GM19043 (cell line): ENCODE data around the gene DLX2.
A peak's percentile ranks its signal among the peaks of the same experiment; 100 is the strongest.
"Not testable (repeated sequence)": the region's sequence is repeated elsewhere in the genome, so short reads cannot be mapped to it uniquely, and the experiment has no call there.

Experiments
- ATAC-seq: cut with Tn5 transposase; IDR thresholded peaks from one replicate; pipeline ENCODE4 v1.9.1; 2021; ENCODE audit warnings: low read depth; ENCODE audit not compliant: unreplicated experiment

The DLX2 gene

DNA sequence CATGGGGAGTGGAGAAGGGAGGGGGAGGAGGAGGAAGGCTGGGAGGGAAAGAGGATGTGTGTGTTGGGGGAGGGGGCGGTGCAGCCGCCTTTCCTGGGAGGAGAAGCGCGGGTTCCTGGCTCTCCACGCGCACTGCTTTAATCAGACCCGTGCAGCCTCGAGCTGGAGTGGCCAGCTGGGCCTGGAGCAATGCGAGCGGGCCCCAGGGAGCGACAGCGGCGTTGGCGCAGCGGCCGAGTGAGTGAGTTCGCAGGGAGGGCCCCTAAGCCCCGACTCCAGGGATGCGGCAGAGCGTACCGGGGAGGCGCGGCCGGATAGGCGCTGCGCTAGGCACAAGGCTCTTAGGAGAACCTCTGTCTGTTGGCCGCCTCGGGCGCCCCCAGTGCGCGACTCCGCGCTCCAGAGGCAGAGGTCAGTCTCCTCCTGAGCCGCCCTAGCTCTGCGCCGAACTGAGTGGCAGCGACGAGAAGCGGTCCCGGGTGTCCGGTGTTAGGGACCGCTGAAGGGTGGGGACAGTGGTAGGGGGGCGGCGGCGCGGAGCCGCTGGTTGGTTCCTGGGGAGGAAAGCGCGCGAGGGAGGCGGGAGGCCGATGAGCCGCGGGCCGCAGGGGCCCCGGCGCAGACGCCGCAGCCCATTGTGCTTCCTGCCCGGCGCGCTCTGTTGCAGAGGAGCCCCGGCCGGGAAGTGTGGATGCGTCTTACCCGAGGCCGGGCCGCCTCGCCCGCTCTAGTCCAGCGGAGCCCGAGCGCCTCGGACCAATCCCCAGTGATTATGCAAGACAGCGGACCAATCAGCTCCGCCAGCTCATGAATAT, 17.8 kb downstream of the DLX2 start:
- ATAC-seq, result peak; percentile 82

DNA sequence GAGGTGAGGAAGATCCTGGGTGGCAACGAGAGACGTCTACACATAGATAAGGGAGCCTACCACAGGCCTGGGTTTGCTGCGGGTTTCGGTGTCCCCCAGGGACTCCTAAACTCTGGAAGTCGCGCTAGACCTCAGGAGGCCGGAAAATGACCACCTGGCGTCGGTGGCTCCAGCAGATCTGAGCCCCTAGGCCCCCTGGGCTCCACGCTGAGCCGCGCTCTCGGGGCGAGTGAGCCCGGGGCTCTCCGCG, 18.4 kb downstream of the DLX2 start:
- ATAC-seq, result no peak

DNA sequence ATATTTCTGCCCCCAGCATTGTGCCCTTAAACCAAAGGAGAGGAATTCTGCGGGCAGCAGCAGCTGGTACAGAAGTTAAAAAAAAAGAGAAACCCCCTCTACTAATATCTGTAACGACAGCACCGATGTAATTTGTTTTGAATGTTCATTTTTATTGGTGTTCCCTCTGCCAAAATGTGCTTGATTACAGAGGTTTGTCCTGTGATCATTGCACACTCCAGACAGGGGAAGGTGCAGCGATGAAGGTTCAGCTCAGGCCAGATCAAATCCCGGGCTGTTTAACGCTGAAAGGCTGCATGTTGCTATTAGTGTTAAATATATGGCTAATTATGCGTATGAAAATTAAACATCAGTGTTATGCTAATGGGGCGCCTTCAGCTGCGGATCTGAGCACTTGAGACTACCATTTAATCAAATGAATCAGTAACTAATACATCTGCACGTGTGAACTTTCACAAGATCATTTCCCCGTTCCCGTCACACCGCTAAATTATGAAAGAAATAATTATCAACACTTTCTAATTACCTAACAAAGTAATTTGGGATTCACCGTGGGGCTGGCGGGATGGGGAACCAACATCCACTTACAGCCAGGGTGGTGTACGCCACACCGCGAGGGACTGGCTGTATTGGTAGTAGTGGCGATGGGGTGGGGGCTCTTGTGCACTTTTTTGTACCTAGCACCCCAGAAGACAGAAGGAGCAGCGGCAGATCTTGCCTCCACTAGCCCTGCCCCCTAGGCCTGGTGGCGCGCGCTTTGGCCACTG, 18.9 kb downstream of the DLX2 start:
- ATAC-seq, result no peak

DNA sequence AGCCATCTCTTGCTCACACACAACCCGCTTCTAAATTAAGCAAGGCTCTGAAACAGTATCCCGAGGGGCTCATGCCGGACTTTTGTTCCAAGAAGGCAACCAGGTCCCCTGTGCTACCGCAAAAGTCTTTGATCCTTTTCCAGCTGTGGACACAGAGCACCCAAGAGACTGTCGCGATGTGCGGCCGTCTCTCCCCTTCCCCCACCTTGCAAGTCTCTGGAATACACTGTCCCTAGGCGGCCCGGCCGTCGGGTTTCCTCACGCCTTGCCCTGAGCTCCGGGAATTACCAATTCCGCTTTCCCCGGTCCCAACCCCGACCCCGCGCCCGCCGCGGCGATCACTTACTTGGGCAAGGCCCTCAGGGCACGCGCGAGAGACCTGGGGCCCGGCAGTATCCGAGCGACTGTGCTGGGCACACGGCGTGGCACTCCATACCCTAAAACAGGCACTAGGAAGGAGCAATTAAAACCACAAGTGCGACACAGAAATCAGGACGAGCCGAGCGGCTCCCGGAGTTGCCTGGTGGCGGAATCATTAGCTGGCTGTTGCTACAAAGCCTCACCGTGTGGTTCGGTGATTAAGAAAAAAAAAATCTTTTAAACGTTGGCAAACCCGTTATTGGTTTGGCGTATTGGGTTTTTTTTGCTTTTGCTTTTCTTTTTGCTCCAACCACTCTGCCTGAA, 19.6 kb downstream of the DLX2 start:
- ATAC-seq, result no peak

DNA sequence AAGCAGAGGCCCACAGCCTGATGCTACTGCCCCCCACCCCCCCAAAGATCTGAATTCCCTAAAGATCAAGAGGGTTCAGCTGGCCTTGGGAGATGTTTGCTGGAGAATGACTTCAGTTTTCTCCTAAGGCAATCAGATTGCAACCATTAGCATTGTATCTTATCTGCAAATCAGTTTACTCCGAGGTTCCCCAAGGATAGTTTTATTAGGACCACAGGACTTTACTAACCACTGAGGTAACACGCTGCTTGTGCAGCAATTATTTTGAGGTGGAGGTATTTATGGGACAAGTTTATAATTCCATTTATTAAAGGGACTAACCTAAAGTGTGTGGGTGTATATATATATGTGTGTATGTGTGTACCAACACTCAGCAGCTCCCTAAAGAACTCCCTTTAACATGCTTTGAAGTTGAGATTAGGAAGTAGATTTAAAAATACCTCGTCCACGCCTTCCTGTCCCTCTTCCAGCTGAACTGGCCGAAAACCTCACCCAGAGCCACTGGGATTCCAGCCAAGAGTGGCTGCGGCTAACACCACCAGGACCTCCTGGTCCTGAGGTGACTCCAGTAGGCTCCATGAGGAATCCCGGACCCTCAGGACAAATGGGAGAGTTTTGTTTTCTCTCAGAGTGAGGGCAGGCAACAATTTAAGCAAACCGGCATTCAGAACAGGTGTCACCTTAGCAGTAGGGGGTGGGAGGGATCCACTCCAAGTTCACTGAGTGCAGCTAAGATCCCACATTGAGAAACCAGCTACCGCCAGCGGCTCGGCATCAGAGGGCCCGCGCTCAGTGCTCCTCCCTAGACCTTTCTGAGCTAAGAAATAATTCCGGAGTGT, 20.4 kb downstream of the DLX2 start:
- no peak for ATAC-seq

DNA sequence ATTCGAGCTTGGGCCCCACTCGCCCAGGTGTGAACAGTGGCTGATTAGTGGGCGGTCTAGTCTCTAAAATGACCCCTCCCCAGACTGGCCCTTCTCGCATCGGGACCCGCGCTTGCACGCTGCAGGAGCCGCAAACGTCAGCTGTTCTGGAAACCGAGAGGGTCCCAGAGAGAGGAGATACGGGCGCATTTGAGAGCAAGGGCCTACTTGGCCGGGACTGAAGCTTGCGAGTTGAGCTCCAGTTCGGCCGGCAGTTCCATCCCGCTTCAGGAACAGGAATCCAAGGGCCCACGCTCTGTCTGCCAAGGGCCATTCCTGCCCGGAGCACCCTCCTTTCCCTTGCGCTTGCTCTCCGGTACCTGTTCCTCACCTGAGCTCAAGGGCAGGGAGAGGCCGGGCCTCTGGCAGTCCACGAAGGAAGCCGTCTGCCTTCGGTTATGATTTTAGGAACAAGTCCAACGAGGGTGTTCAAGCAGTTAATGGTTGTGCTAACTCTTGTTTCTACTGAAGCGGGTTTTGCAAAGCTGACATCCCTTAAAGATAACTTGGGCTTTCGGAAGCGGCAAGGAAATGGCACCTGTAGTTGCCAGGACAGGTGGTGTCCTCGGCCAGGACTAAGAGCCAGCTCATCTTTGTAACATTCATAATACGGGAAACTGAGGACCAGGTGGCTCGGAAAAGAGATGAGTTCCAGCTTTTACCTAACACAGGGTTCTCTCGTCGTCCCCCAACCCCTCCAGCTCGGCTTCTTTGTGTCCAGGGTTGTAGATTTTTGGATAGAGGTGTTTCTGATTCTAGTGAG, 21.3 kb downstream of the DLX2 start:
- ATAC-seq, result no peak

DNA sequence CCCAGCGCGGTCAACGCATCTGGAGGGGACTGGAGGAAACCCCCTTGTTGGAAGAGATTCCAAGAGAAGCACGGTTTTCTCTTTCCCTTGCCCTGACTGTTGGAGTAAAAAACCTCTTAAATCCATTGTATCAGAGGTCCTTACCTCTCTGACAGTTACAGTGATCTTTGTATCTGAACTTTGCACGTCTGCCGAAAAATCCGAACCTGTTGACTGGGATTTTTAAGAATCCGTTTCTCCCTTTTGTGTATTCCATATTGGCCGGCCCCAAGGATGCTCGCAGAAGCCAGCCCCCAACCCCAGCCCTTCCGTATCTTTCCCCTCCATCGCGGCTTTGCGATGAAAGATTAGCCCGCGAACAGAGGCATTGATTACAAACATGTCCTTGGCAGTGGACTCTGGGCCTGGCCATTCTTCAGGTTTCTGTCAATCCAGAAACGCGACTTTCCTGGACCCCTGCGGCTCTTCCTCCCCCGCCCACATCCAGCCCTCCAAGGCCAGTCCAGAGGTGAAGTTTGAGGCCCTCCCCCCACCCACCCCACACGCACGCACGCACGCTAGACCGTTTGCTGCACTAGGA, 22.0 kb downstream of the DLX2 start:
- ATAC-seq, result no peak

DNA sequence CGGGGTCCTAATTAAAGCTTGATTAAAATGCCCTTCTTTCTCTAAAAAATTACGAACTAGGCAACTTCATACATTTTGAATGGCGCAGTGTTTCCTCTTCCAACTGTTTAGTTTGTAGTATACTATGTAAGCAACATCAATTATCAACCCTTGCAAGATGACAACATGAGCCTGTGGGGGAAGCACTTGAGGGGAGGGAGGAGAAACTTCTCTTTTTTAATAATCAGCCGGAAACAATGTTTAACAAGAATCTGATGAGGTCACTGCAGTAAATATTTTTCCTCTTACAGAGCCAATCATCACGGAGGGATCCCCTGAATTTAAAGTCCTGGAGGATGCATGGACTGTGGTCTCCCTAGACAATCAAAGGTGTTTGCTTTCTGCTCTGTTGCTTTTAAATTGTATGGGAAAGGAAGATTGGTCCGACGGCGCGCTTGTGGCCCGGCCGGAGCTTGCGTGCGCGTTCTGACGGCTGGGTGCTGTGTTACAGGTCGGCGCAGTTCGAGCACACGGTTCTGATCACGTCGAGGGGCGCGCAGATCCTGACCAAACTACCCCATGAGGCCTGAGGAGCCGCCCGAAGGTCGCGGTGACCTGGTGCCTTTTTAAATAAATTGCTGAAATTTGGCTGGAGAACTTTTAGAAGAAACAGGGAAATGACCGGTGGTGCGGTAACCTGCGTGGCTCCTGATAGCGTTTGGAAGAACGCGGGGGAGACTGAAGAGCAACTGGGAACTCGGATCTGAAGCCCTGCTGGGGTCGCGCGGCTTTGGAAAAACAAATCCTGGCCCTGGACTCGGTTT, 22.7 kb downstream of the DLX2 start:
- no peak for ATAC-seq

DNA sequence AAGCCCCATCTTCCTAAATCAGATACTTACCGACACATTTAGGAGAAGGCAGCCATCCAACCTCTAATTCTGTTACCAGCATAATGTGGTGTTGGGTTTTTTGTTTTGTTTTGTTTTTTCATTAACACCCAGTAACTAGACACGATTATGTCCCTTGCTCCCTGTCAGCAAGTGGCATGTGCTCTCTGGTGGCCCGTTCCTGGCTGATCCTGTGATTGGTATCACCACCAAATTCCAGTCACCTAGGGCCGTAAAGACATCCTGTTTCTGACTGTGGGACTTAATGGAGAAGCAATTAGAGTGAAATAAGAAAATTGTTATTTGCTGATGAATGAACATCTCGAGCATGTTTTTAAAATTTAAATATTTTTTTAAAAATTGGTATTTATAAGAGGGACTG, 23.3 kb downstream of the DLX2 start:
- no peak for ATAC-seq

DNA sequence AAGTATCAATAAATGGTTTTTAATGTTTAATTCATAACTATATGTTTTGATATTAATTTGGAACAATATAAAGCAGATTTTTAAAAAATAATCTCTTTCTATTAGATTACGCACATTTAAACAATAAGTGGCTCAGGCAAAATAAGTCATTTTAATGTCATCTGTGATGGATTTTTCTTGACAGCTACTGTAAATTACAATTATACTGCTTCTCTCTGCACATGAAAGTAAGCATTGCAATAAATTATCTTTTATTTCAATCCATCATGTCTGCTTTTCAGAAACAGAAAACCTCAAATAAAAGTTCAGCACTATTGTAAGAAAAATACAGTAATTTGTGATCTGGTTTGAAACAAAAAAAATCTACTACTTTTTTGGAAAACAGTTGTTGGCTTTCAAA, 28.4 kb downstream of the DLX2 start:
- no peak for ATAC-seq

DNA sequence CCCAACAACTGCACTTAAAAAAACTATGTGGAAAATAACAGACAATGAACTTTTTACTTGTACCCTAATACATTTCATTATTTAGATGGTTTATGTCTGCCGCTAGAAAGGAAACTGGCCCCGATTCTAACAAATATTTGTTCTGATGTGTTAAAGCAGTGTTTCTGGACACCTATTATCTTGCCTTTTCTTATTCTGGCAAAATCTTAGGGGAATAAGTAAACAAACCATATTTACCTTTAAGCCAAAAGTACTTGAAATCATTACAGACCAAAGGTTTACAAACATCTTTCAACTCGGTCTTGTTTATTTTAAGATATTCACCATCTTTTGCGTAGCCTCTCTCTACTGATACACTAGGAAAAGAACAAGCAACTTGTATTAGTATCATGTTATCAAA, 29.2 kb downstream of the DLX2 start:
- ATAC-seq, result no peak

DNA sequence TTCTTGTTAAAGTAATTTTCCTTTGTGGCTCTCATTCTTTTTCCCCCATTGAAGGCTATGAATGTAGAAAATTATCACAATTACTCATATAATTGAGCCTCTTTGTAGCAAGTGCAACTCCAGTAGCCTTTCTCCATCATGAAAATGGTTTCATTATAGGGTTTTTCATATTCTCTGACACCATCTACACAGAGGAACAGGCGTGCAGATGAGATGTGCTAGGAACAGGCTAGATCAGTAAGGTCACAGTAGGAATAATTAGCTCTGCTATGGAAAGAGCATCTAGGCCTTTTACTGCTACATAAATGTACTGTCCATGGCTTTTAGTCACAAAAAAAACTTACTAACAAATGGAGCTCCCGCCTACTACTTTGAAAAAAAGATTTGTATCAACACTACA, 30.0 kb downstream of the DLX2 start:
- no peak for ATAC-seq

DNA sequence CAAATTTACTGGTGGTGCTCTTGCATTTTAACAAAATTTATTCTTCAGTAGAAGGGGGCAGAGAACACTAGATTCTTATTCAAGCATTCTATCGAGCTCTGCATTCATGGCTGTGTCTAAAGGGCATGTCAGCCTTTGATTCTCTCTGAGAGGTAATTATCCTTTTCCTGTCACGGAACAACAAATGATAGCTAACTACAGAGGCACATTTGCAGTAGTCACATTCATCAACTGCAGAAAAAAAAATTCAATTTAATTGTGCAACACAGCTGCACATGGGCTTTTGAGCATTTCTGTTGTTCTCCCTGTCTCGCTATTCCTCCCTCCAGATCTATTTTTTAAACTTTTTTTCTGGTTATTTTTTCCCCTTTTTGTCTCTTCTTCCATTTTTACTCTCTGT, 30.4 kb downstream of the DLX2 start:
- no peak for ATAC-seq

DNA sequence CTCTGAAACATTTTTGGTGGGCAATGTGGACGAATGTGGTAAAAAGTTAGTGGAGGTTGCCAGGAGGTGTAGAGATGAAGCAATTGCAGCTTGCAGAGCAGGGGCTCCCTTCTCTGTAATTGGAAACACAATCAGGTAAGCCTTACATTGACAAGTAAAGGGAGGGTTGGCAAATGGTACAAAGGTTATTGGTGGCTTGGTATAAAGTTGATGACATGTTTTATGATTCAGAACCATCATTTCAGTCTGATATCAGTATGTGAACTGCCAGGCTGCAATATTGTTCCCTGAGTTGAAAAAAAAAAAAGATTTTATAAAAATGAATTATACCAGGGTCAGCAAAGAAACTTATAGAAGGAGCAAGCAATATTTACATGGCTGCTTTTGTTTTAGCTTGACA, 31.8 kb downstream of the DLX2 start:
- ATAC-seq, result no peak

DNA sequence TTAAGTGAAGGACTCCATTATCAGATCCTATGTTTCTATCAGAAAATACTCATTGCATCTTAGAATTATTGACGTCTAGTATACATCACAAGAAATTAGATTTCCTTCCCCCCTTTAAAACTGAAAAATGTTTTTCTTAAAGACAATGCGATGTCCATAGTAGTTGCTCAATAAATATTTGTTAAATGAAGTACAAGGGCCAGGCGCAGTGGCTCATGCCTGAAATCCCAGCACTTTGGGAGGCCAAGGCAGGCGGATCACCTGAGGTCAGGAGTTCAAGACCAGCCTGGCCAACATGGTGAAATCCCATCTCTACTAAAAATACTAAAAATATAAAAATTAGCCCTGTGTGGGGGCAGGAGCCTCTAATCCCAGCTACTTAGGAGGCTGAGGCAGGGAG, 34.8 kb downstream of the DLX2 start:
- ATAC-seq, result not testable (repeated sequence)

DNA sequence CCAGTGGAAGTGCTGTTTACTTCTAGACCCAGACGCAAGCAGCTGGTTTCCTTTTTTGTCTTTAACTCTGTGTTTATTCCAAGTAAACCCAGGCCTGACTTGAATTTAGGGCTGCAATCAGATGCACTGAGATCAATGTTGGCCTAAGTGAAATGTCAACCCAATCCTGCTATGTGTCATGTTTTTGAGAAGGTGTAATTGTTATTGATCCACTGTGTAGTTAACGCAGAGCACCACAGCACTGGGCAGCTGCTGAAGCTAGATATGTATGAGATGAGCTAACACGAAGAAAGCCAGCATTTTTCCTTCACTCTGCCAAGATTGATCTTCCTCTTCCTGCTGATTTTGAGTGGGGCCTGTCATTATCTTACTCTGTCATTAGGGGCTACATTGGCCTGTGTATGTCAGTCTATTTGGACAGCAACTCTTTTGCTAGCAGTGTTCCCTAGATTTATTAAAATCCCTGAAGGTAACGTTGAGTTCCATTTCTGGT, 36.3 kb downstream of the DLX2 start:
- ATAC-seq, result no peak

DNA sequence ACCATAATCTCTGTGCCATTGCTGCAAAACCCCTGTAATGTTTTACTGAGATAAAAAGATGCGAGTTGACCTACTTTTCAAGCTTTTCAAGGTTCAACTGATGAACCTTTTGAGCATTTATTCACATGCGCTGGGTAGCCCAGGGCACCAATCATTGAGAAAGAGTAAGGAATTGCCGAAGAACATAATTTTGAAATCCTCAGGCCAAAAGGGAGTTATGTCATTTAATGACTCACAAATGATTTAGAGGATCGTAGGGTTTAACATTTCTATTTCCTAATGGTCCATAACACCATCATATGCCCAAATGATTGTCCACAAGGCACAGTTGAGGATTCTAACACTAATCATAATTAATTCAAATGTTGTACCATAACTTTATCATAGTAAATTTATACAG, 37.6 kb downstream of the DLX2 start:
- ATAC-seq, result no peak

DNA sequence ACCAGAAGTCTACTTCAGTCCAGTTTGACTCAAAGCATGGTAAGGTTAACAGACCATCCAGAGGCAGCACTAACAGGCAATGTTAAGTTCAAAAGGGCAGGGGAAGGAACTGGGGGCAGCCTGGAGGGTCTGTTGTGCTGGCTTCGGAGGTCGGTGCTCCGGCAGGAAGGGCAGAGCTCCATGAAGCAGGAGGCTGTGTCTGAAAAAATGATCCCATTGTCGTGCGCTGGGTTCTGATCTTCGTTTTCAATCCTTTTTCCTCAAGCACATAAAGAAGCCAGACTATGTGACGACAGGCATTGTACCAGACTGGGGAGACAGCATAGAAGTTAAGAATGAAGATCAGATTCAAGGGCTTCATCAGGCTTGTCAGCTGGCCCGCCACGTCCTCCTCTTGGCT, 39.3 kb downstream of the DLX2 start:
- ATAC-seq, result no peak
